ENCODE results near the gene TBC1D10B. TPM values are rescaled to one million over a fixed set of nuclear protein-coding genes. Genes with fewer than 3 reads are reported as not detected.

Gene TBC1D10B
- total RNA-seq, 1 donor from 2014 or later: 68.9 TPM

GRCh38 chr16:30382111-30382881 lies 12.0 kb upstream of the TBC1D10B start, which contains the start of gene SEPTIN1:
SEPTIN1 (minus strand) TSS chr16:30382561; CDS start chr16:30382542, 19 bp downstream.
- intact Hi-C loops (cut with micrococcal nuclease): loop anchor here (1.0 to 2.0 kb wide), 2 partner anchors 13 to 27 kb away; partner anchors contain the start of gene ZNF48
- H3K4me1 Mint-ChIP-seq: peaks cover 44% of the 10 kb centered on the region
- peaks cover 20% of the 10 kb centered on the region for H3K36me3 Mint-ChIP-seq (ENCODE audit: low read depth)

DNA sequence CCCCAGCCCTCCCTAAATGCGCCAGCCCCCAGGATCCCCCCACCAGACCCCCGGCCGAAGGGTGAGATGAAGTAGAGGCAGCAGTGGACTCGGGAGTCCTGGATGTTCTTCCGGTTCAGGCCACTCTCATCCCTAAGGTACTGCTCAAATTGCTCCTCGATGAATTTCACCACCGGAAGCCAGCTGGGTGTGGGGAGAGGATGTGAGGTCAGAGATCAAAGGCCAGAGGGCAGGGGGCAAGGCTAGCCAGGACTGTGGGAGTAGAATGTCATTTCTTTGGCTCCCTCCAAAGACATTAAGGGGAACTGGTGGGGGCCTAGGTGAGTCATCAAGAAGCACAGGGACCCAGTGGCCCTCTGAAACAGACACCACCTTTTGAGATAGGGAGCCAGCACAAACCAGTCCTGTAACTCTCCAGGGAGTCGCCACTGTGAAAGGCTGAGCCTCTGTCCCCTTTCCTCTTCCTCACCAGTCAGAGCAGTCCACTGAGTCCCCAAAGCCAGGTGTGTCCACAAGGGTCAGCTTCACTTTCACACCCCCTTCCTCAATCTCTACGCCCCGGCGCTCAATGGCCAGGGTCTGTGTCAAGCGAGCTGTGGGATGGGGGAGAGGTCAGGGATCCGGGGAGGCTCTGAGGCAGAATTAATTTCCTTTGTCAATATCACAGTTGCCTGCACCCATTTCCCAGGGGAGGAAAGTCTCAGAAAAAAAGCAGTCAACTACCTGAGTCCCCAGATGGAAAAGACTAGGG lies 11.2 kb upstream of the TBC1D10B start:
- H3K27me3 Mint-ChIP-seq: no peaks in the 10 kb centered on the region
- H3K36me3 Mint-ChIP-seq (ENCODE audit: low read depth): peaks cover 20% of the 10 kb centered on the region
- peaks cover 4% of the 10 kb centered on the region for H3K9me3 Mint-ChIP-seq
- peaks cover 48% of the 10 kb centered on the region for H3K4me1 Mint-ChIP-seq
- DNase-seq: peak; percentile 80
- intact Hi-C loops (cut with micrococcal nuclease): loop anchor here (1.0 to 2.0 kb wide), 2 partner anchors 14 to 27 kb away; partner anchors contain the start of gene ZNF48
- peak overlapping the region; percentile 88 for H3K27ac Mint-ChIP-seq
- peak overlapping the region; percentile 84 for H3K4me3 Mint-ChIP-seq

More at GRCh38 chr16:30382111-30382881, 12.0 kb upstream of the TBC1D10B start, which contains the start of gene SEPTIN1:
- Mint-ChIP-seq H3K27me3 (no peaks in the 10 kb centered on the region), H3K27ac (peak within 1 kb of the TSS; percentile 88), H3K9me3 (peaks cover 4% of the 10 kb centered on the region), H3K4me3 (peak within 1 kb of the TSS; percentile 84)
- peak; percentile 94 for DNase-seq

- Mint-ChIP-seq H3K36me3 (ENCODE audit: low read depth) (peaks cover 20% of the 10 kb centered on the region), H3K27me3 (no peaks in the 10 kb centered on the region), H3K9me3 (peaks cover 4% of the 10 kb centered on the region), H3K4me1 (peaks cover 48% of the 10 kb centered on the region), H3K27ac (peak overlapping the region; percentile 88), H3K4me3 (peak overlapping the region; percentile 84)
- peak; percentile 67 for DNase-seq
- intact Hi-C loops (cut with micrococcal nuclease): no loop called here
Observed at GRCh38 chr16:30380803-30381208, 10.5 kb upstream of the TBC1D10B start.

GRCh38 chr16:30380072-30380802 lies 9.9 kb upstream of the TBC1D10B start:
- peaks cover 20% of the 10 kb centered on the region for H3K36me3 Mint-ChIP-seq (ENCODE audit: low read depth)
- peak overlapping the region; percentile 100 for H3K27ac Mint-ChIP-seq
- peaks cover 4% of the 10 kb centered on the region for H3K9me3 Mint-ChIP-seq
- peak; percentile 60 for DNase-seq
- H3K4me3 Mint-ChIP-seq: peak overlapping the region; percentile 99
- intact Hi-C loops (cut with micrococcal nuclease): no loop called here
- peaks cover 48% of the 10 kb centered on the region for H3K4me1 Mint-ChIP-seq
- H3K27me3 Mint-ChIP-seq: no peaks in the 10 kb centered on the region

GRCh38 chr16:30379158-30379783 lies 9.0 kb upstream of the TBC1D10B start:
- peak; percentile 68 for DNase-seq

DNA sequence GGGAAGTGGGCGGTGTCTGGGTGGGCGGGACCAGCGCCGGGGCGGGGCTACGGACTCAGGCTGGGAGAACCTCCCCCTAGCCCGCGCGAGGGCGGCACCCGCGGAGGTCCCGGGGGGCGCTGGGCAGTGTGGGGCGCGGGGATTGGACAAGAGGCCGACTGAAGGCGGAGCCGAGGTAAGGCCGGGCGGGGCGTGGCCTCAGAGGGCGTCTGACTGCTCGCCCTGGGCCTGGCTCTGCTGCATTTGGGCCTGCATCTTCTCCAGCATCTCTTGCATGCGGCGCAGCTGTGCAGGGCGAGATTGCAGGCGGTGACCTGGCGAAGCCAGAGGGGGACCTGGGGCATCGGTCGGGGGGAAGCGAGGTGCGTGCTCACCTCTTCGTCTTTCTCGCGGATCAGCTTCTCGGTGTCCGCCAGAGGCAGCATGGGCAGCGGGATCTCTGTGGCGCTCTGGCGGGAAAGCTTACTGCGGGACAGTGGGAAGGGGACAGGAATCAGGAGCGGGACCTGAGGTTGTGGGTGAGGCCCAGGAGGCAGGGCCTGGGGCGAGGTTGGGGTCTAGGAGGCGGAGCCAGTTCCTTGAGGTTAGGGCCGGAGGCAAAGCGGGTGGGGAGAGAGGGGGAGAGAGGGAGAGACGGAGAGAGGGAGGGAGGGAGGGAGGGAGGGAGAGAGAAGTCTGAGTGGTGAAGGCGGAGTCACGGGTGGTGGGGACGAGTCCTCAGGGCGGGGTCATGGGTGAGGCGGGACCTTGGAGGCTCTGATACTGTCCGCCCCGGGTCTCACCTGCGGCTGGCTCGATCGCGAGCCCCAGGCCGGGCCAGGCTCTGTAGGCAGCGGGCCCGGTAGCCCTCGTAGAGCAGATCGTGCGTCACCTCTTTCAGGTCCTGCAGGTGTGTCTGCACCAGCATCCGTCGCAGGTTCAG lies 8.2 kb upstream of the TBC1D10B start:
- Mint-ChIP-seq H3K4me3 (peak overlapping the region; percentile 99), H3K27ac (peak overlapping the region; percentile 100), H3K36me3 (ENCODE audit: low read depth) (peaks cover 19% of the 10 kb centered on the region), H3K9me3 (peaks cover under 1% of the 10 kb centered on the region), H3K4me1 (peaks cover 43% of the 10 kb centered on the region), H3K27me3 (no peaks in the 10 kb centered on the region)
- intact Hi-C loops (cut with micrococcal nuclease): loop anchor here (1.0 to 10.0 kb wide), 8 partner anchors 8 to 384 kb away; partner anchors contain the start of genes FBRS, HIRIP3, INO80E and PRR14
- peak; percentile 99 for DNase-seq

More at GRCh38 chr16:30379158-30379783, 9.0 kb upstream of the TBC1D10B start:
- peak overlapping the region; percentile 100 for H3K27ac Mint-ChIP-seq
- no peaks in the 10 kb centered on the region for H3K27me3 Mint-ChIP-seq
- H3K36me3 Mint-ChIP-seq (ENCODE audit: low read depth): peaks cover 20% of the 10 kb centered on the region
- intact Hi-C loops (cut with micrococcal nuclease): loop anchor here (2.0 to 10.0 kb wide), 5 partner anchors 16 to 384 kb away; partner anchors contain the start of genes FBRS, HIRIP3, INO80E and PRR14
- H3K4me3 Mint-ChIP-seq: peak overlapping the region; percentile 99
- peaks cover 4% of the 10 kb centered on the region for H3K9me3 Mint-ChIP-seq
- H3K4me1 Mint-ChIP-seq: peaks cover 46% of the 10 kb centered on the region

DNA sequence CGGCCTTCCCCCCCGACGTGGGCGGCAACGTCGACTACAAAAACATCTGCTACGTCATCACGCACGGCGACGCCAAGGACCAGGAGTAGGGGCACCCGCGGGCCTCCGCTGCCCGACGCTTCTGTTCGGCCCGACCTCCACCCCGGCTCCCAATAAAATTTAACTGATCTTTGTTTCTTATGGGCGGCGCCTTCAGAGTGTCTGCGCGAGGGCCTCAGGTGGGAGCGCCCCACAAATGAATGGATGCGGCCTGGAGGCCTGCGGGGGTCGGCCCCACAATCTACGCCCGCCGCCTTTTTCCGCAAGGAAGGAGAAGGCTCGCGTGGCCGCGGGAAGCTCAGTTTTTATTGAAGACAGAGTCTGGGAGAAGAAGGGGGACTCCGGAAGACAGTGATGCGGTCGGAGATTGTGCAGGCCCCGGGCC lies 7.5 kb upstream of the TBC1D10B start:
- Mint-ChIP-seq H3K27ac (peak overlapping the region; percentile 100), H3K9me3 (no peaks in the 10 kb centered on the region), H3K27me3 (no peaks in the 10 kb centered on the region), H3K4me1 (peaks cover 42% of the 10 kb centered on the region), H3K4me3 (peak overlapping the region; percentile 99), H3K36me3 (ENCODE audit: low read depth) (peaks cover 19% of the 10 kb centered on the region)
- DNase-seq: peak; percentile 95
- intact Hi-C loops (cut with micrococcal nuclease): loop anchor here (1.0 to 10.0 kb wide), 8 partner anchors 8 to 383 kb away; partner anchors contain the start of genes FBRS, HIRIP3, INO80E and PRR14

GRCh38 chr16:30377050-30377811 lies 6.9 kb upstream of the TBC1D10B start:
- H3K27me3 Mint-ChIP-seq: no peaks in the 10 kb centered on the region
- no peaks in the 10 kb centered on the region for H3K9me3 Mint-ChIP-seq
- no peak for DNase-seq
- peak overlapping the region; percentile 100 for H3K27ac Mint-ChIP-seq
- intact Hi-C loops (cut with micrococcal nuclease): loop anchor here (10.0 kb wide), 1 partner anchor 382 kb away; the partner anchor contains the start of genes HIRIP3 and INO80E
- peaks cover 37% of the 10 kb centered on the region for H3K4me1 Mint-ChIP-seq
- H3K4me3 Mint-ChIP-seq: peak overlapping the region; percentile 99
- peaks cover 19% of the 10 kb centered on the region for H3K36me3 Mint-ChIP-seq (ENCODE audit: low read depth)

- no peaks in the 10 kb centered on the region for H3K9me3 Mint-ChIP-seq
- peaks cover 19% of the 10 kb centered on the region for H3K36me3 Mint-ChIP-seq (ENCODE audit: low read depth)
- intact Hi-C loops (cut with micrococcal nuclease): loop anchor here (10.0 kb wide), 1 partner anchor 382 kb away; the partner anchor contains the start of genes HIRIP3 and INO80E
- H3K27ac Mint-ChIP-seq: peak overlapping the region; percentile 48
- H3K4me3 Mint-ChIP-seq: no peak overlapping the region
- DNase-seq: no peak
- H3K4me1 Mint-ChIP-seq: peaks cover 42% of the 10 kb centered on the region
- no peaks in the 10 kb centered on the region for H3K27me3 Mint-ChIP-seq
Observed at GRCh38 chr16:30376461-30376902, 6.2 kb upstream of the TBC1D10B start.

- no peaks in the 10 kb centered on the region for H3K27me3 Mint-ChIP-seq
- H3K4me1 Mint-ChIP-seq: peaks cover 42% of the 10 kb centered on the region
- H3K4me3 Mint-ChIP-seq: no peak overlapping the region
- intact Hi-C loops (cut with micrococcal nuclease): loop anchor here (10.0 kb wide), 1 partner anchor 381 kb away; the partner anchor contains the start of genes HIRIP3 and INO80E
- DNase-seq: peak; percentile 57
- H3K9me3 Mint-ChIP-seq: no peaks in the 10 kb centered on the region
- H3K27ac Mint-ChIP-seq: peak overlapping the region; percentile 48
- peaks cover 16% of the 10 kb centered on the region for H3K36me3 Mint-ChIP-seq (ENCODE audit: low read depth)
Observed at GRCh38 chr16:30375864-30376263, 5.6 kb upstream of the TBC1D10B start.

GRCh38 chr16:30374538-30374937 lies 4.2 kb upstream of the TBC1D10B start, which contains the start of gene MYL11:
MYL11 (plus strand) TSS chr16:30374802; CDS start chr16:30374858, 56 bp downstream.
- peaks cover 4% of the 10 kb centered on the region for H3K27me3 Mint-ChIP-seq
- intact Hi-C loops (cut with micrococcal nuclease): loop anchor here (5.0 to 10.0 kb wide), 2 partner anchors 153 to 380 kb away; partner anchors contain the start of genes HIRIP3, INO80E and ZNF768
- peak within 1 kb of the TSS; percentile 48 for H3K27ac Mint-ChIP-seq
- H3K36me3 Mint-ChIP-seq (ENCODE audit: low read depth): peaks cover 11% of the 10 kb centered on the region
- H3K4me3 Mint-ChIP-seq: no peak within 1 kb of the TSS
- peaks cover 35% of the 10 kb centered on the region for H3K4me1 Mint-ChIP-seq
- DNase-seq: peak; percentile 58
- no peaks in the 10 kb centered on the region for H3K9me3 Mint-ChIP-seq
